ENCODE measurements around the gene ORC4.

ORC4 gene

DNA sequence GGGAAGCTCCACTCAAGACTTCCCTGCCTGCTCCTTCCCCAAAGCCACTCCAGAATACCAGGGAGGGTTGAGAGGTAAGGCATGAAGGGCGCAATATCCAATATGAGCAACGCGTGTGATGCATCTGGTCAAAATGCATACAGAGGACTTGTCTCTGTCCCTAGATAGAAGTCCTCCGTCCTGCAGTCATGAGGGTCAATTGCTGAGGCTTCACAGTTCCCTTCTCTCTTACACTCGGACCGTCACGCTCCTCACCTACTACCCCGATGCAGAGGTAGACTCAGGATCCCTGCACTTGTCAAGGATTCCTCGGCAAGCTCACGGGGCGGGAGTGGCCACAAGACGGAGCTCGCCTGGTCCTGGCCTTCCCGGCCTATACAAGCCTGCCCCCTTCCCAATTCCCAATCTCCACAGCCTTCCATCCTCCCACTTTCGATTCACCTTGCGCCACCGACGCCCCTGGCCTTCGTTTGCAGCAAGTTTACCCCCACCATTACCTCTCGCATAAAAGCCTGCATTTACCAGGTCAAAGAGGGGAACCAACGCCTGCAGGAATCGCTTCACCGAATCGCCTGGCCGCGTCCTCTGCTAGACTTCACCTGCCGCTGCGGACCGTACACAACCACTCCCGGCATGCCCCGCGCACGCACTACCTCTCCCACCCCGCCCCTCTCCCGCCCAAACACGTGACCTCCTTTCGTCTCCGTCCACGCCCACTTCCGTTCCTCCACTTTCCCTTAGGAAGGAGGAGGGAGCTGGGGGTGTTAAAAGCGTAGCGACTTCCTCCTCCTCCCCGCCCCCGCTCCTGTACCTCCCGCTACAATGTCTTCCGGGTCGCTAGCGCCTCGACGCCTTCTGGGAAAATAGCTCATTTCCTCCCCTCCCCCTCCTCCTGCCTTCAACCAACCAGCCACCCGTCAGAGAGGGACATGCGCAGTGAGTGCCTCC is at the start of gene ORC4:
Gene ORC4, minus strand, starts transcription at position 627 of the 948 bp plus-strand sequence. CDS start 44,779 bp downstream, outside the sequence.
- peak; percentile 99 to 100 for DNase-seq (ENCODE audit: low read depth in 2 of 2)

- no peak for DNase-seq (ENCODE audit: low read depth in 2 of 2)
These were observed 47.3 kb upstream of the ORC4 start for GRCh38 chr2:148067801-148068200.

- DNase-seq (ENCODE audit: low read depth in 2 of 2), result no peak
These were observed 45.4 kb upstream of the ORC4 start for GRCh38 chr2:148065936-148066335.

- DNase-seq (ENCODE audit: low read depth in 2 of 2), result no peak
These were observed 43.1 kb upstream of the ORC4 start for GRCh38 chr2:148063633-148064032.

- DNase-seq (ENCODE audit: low read depth in 2 of 2), result no peak
These were observed 38.1 kb upstream of the ORC4 start for GRCh38 chr2:148058641-148059040.

DNA sequence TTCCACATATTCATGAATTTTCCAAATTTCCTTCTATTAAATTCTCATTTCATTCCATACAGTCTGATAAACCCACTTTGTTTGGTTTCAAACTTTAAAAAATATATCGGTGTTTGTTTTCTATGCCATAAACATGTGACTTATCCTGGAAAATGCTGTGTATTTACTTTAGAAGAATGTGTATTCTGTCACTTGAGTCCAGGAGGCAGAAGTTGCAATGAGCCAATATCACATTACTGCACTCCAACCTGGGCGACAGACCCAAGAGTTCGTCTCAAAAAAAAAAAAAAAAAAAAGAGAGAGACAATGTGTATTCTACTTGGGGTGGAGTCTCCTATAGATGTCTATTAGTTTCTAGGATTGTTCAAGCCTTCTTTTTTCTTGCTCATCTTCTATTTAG is 32.1 kb upstream of the ORC4 start:
- DNase-seq (ENCODE audit: low read depth in 2 of 2), result no peak

GRCh38 chr2:148049284-148049683 is 28.7 kb upstream of the ORC4 start:
- DNase-seq (ENCODE audit: low read depth in 2 of 2), result no peak

- no peak for DNase-seq (ENCODE audit: low read depth in 2 of 2)
These were observed 28.1 kb upstream of the ORC4 start for GRCh38 chr2:148048475-148049221.

GRCh38 chr2:148046802-148047201 is 26.3 kb upstream of the ORC4 start:
- no peak for DNase-seq (ENCODE audit: low read depth in 2 of 2)

DNA sequence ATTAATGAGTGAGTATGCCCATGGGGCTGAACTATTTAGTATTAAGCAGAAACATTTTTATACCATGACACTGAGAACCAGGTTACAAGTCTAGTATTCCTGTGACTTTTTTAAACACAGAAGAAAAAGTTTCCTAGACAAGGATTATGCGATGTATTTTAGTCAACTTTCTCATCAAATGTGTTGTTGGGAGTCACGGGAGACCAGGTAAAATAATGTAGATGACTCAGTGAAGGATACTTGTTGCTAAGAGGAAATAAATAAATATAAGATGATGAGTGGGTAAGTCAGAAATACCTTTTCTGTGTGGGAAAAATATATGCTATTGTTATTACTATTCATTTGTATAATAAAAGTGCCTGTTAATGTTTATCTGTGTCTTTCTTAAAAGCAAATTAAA is 23.8 kb upstream of the ORC4 start:
- DNase-seq (ENCODE audit: low read depth in 2 of 2), result no peak

DNA sequence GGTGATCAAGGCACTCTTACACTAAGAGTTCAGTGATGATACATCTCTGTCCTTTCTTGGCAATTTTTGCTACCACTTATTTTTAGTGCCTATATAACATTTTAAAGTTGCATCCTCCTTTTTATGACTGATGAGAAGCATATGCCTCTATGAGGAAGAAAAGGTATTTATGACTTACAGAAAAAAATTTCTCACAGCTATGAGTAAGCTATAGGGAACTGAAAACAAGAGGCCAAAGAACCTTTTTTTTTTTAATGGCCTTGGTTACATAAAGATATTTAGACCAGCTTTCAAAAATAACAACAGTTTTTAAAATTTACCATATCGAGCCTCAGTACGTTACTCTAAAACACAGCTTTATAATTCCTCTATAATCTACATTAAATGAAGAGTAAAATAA is 21.7 kb upstream of the ORC4 start:
- DNase-seq (ENCODE audit: low read depth in 2 of 2), result peak; percentile 36 to 59

DNA sequence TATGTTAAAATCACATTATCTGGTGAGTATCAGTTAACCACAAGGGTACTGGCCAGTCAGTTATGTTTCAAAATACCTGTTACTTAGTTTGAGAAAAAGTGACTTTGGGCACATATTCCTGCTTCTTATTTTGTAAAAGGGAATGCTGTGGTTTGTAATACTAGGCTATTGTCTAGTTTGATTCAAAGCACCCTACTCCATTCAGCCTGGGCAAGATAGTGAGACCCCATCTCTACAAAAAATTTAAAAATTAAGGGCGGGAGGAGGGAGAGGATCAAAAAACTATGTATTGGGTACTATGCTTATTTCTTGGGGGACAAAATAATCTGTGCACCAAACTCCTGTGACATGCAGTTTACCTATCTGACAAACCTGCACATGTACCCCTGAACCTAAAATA is 19.2 kb upstream of the ORC4 start:
- DNase-seq (ENCODE audit: low read depth in 2 of 2), result no peak

GRCh38 chr2:148032215-148032614 is 11.7 kb upstream of the ORC4 start:
- no peak for DNase-seq (ENCODE audit: low read depth in 2 of 2)

- no peak for DNase-seq (ENCODE audit: low read depth in 2 of 2)
These were observed 10.6 kb upstream of the ORC4 start for GRCh38 chr2:148031152-148031551.

DNA sequence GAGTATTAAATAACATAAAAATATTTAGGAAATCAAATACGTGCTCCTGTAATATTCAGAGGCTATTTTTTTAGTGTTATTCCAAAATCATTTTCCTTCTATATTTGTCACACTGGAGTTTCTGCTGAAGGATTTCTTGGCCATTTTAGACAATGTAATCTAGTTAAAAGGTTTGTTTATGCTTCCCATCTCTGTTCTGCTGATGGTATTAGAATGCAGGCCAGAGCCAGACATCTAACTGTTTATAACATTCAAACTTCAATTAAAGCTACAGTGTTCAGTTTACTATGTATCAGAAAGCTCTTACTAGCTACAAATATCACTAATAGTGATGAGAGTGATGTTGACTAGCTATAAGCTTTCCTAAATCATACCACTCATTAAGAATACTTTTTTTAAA is 8.2 kb upstream of the ORC4 start:
- no peak for DNase-seq (ENCODE audit: low read depth in 2 of 2)

DNA sequence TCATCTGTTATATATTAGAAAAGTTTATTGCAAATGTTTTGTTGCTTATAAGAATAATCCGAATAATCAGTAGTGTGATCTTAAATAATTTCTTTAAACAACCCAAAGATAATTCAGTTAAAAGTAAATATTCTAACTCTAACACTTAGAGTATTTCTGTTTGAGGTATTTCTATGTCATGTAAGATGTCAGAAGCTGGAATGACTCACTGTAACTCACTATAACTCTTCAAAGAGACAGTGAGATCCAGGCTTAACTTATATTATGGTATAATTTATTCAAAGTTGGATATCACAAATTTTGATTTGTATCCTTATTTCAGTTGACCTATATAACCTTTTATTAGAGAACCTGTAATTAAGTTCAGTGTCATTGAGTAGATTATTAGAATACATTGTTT is 7.3 kb upstream of the ORC4 start:
- no peak for DNase-seq (ENCODE audit: low read depth in 2 of 2)

DNA sequence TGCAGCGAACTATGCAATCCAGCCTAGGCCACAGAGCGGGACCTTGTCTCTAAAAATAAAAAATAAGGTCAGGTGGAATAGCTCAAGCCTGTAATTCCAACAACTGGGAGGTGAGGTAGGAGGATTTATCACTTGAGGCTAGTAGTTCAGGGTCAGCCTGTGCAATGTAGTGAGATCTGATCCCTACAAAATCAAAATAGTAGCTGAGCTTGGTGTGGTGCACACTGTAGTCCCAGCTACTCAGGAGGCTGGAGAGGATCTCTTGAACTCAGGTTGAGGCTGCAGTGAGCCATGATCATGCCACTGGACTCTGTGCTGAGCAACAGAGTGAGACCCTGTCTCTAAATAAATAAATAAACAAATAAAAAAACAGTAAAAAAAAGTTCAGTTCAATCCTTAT is 6.0 kb upstream of the ORC4 start:
- no peak for DNase-seq (ENCODE audit: low read depth in 2 of 2)

DNA sequence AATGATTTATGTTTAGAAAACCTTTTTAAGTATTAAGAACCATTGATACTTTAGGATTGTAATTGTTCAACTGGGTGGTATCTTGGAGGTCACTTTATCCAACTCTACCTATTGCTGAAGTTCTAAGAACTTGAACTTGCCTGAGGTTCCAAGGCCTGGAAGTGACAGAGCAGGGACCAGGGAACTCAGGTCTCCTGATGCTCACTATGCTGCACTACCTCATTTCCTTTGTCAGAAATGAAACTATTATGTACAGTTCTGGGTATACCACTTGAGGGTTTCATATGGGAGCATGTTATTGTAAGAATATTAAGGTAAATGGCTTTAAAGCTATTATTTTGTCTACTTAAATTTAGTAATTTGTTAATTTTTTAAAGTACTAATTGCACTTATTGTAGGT is 3.3 kb upstream of the ORC4 start:
- DNase-seq (ENCODE audit: low read depth in 2 of 2), result no peak

- DNase-seq (ENCODE audit: low read depth in 2 of 2), result no peak
These were observed 2.3 kb upstream of the ORC4 start for GRCh38 chr2:148022882-148023281.

DNA sequence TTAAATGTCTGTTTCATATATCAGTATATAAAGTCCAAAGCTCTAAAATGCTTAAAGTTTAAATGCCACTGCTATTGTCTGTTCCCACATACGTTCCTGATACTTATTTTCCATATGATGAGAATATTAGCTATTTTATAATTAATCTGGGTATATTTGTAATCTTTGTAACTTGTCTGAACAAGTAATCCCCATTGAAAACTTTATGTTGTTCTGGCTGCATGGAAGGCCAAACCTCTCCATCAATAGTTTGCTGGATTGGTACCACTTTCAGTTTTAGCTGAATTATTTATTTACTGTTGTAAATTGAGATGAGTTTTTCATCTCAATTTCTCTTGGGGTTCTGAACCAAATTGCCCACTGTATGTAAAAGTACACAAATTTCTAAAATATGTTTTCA is 1.8 kb upstream of the ORC4 start:
- DNase-seq (ENCODE audit: low read depth in 2 of 2), result no peak

DNA sequence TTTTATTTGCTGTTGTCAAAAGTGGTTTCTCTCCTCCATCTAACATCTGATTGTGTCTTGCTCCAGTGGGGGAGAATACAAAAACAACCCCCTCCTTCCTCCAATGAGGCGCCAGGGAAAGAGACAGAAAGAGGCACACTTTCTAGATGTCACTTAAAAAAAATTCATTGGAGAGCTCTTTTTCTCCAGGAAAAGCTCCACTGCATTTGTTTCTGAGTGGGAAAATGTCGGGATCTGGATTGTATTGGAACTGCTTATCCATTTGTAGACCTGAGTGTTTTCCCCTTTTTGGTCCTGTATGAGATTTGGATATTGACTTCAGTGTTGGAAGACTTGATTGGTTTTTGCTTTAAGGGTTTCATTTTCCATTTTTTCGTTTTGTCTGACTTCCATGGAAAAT is 1.3 kb upstream of the ORC4 start:
- no peak for DNase-seq (ENCODE audit: low read depth in 2 of 2)

- DNase-seq (ENCODE audit: low read depth in 2 of 2), result peak; percentile 35
These were observed 723 bp upstream of the ORC4 start, which contains the start of gene MBD5 for GRCh38 chr2:148021059-148021861. Gene MBD5, plus strand, starts transcription at chr2:148021091.
